ENCODE results near the gene USHBP1.

The USHBP1 gene

GRCh38 chr19:17240062-17240752 is 24.3 kb downstream of the USHBP1 start:
- DNase-seq (ENCODE audit: low read depth in 2 of 2): no peak

DNA sequence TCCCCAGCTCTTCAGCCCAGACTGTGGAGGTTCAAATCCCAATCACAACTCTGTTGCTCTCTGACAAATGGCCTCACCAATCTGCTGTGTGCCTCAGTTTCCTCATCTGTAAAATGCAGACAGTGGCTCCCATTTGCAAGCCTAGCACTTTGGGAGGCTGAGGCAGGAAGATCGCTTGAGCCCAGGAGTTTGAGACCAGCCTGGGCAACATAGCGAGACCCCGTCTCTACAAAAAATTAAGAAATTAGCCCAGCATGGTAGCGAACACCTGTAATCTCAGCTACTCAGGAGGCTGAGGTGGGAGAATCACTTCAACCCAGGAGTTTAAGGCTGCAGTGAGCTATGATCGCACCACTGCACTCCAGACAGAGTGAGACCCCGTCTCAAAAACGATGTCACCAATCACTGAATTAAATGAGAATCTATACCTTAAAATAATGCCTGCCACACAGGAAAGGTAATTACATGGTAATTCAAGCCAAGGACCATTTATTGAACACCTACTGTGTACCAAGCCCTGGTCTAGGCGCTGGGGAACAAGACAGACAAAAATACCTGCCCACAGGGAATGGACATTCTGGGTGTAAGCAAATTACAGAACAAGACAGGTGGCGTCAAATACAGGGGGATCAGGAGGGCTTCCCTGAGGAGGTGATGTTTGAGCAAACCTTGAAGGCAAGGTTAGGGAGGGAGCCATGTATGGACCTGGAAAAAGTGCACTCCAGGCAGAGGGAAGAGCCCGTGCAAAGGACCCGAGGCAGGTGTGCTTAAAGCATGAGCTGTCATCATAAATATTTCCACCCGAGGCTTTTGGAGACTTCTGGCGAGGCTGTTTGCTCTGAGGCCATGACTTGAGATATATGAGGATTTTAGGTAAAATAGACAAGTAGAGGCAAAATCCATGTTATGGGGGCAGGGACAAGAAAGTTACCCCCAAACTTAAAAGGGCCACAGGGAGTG is 26.5 kb downstream of the USHBP1 start:
- DNase-seq (ENCODE audit: low read depth in 2 of 2): no peak

- no peak for DNase-seq (ENCODE audit: low read depth in 2 of 2)
Measured at GRCh38 chr19:17236811-17237543, 27.6 kb downstream of the USHBP1 start.

DNA sequence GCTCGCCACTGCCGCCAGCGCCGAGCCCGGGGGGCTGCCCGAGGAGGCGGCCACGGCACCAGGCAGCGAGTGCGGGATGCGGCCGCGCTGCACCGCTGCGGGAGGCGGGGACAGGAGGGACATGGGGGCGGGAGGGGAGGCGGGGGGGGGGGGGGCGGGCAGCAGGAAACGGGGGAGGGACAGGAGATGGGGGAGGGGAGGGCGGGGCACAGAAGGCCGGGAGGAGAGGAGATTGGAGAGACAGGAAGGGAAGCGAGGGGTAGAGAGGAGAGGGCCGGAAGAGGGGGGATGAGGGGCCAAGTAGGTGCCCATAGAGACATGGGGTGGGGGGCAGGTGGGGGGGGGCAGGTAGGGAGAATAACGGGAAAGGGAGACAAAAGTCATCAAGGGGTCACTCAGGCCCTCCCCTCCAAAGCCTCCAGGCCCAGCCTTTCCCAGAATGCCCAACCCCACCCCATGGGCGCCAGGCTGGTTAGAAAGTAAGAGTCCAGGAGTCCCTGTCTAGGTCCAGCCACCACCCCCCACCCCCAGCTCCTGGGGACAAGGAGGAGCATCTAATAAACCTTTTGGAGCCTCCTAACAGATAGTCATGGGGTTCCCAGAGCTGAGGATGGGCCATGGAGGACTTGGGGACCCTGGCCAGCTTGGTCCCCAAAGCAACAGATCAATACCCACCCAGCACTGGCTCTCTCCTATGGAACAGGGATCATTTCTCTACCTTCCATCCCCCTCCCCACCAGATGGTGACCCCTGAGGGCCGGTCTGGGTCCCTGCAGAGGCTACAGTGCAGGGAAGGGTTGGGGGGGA is 28.4 kb downstream of the USHBP1 start:
- DNase-seq (ENCODE audit: low read depth in 2 of 2): no peak

DNA sequence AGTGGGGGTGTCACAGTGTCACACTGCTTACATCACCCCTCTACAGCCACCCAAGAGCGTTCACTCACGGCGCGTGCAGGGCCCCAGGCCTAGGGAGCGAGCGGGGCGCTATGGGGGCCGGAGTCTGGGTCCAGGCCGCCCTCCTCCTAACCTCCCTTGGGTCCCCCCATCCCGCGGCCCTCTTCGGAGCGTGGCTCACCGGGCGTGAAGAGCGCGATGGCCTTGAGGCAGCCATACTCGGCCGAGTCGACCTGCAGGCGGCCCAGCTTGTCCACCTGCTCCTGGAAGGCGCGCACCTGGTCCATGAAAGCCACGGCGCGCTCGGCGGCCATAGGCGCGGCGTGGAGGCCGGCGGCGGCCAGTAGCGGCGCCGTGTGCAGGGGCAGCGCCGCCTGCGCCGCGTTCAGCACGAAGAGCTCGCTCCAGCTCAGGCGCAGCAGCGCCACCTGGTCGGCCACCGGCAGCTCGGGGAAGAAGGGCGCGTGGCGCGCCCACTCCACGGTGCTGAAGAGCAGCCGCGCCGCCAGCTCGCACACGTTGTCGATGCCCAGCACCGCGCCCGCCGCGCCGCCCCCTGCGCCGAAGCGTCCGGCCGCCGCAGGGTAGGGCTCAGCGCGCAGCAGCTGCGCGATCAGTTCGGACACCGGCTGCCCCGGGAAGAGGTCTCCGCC is 29.1 kb downstream of the USHBP1 start:
- peak; percentile 37 to 74 for DNase-seq (ENCODE audit: low read depth in 2 of 2)

GRCh38 chr19:17234911-17235299 is 29.6 kb downstream of the USHBP1 start:
- peak; percentile 15 to 50 for DNase-seq (ENCODE audit: low read depth in 2 of 2)

DNA sequence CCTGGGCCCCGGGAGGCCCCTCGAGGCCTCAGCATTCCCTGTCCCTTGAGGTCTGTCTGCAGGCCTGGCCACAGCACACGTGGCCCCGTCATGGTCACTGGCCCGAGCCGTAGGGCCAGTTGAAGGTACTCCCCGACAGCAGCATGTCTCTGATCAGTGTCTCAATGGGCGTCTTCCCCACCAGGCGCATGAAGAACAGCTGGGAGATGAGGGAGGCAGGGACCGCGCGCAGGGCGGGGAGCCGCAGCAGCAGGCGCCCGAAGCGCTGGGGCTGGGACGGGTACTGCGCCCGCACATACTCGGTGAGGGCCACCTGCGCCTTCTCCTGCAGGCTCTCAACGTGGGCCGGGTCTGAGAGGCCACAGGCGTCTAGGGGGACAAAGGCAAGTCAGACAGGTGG is 32.3 kb downstream of the USHBP1 start:
- no peak for DNase-seq (ENCODE audit: low read depth in 2 of 2)

- no peak for DNase-seq (ENCODE audit: low read depth in 2 of 2)
Measured at GRCh38 chr19:17229890-17230289, 34.7 kb downstream of the USHBP1 start.

DNA sequence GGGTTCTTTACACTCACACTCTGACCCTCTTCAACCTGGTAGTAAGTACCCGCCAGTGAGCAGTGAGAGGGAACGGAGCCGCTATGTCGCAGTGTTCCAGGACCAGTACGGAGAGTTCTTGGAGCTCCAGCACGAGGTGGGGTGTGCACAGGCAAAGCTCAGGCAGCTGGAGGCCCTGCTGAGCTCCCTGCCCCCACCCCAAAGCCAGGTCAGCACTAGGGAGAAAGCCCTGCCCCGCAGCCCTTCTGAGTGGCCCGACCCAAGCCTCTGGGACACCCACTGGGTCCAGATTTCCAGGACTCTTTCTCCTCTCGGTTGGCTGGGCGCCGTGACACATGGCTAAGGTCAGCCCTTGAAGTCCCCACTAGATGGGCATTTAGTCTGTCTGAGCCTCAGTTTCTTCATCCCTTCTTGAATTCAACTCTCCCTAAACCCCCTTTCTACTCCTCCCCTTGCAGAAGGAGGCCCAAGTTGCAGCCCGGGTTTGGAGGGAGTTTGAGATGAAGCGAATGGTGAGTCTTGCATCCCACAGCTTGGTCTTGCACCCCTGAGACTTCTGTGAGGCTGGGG is 36.7 kb downstream of the USHBP1 start:
- DNase-seq (ENCODE audit: low read depth in 2 of 2): no peak

GRCh38 chr19:17226002-17226933 is 38.3 kb downstream of the USHBP1 start, which contains the start of gene OCEL1:
TSS of gene OCEL1 (plus strand) at chr19:17226226. CDS start at chr19:17226248, 22 bp downstream.
- DNase-seq (ENCODE audit: low read depth in 2 of 2): peak; percentile 94 to 97

DNA sequence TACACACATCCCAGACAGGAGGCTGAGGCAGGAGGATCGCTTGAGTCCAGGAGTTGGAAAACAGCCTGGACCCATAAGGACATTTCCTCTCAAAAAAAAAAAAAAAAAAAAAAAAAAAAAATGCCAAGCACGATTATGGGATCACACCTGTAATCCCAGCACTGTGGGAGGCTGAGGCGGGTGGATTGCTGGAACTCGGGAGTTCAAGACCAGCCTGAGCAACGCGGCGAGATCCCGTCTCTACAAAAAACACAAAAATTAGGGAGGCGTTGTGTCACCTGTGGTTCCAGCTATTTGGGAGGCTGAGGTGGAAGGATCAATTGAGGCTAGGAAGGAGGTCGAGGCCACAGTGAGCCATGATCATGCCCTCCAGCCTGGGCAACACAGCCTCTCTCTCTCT is 39.5 kb downstream of the USHBP1 start:
- DNase-seq (ENCODE audit: low read depth in 2 of 2): no peak

- DNase-seq (ENCODE audit: low read depth in 2 of 2): no peak
Measured at GRCh38 chr19:17220207-17220758, 44.3 kb downstream of the USHBP1 start.

GRCh38 chr19:17219286-17219685 is 45.3 kb downstream of the USHBP1 start:
- no peak for DNase-seq (ENCODE audit: low read depth in 2 of 2)

GRCh38 chr19:17216058-17216670 is 48.4 kb downstream of the USHBP1 start:
- DNase-seq (ENCODE audit: low read depth in 2 of 2): no peak

DNA sequence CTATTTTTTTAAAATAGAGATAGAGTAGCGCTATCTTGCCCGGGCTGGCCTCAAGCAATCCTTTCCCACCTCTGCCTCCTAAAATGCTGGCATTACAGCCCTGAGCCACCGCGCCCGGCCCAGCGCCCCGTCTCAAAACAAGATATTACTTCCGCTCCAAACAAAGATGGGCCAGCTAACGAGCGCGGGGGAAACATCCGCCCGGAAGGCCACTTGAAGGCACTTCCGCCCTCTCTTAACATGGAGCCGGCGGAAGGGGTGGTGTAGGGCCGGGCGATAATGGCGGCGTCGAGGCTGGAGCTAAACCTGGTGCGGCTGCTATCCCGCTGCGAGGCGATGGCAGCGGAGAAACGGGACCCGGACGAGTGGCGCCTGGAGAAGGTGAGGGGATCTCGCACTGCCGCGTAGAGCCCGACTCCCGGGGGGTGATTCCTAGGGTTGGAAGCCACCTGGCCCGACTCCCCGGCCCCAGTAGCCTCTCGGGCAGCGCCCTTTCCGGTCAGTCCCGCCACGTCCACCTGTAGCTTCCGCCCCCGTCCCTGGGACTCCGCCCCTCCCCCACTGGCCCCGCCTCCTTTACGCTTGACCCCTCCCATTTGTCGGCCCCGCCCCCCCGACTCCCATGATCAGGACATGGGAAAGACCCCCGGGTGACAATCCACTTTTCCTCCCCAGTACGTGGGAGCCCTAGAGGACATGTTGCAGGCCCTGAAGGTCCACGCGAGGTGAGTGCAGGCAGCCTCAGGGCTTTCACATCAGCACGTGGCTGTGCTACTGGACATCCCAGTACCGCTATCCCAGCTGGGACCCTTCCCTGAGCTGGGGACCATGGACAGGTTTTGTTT is 49.2 kb downstream of the USHBP1 start, which contains the start of gene USE1:
Gene USE1, plus strand, starts transcription at position 231 of the 845 bp plus-strand sequence. Its CDS starts 49 bp downstream, at position 280.
- DNase-seq (ENCODE audit: low read depth in 2 of 2): peak; percentile 75 to 81

DNA sequence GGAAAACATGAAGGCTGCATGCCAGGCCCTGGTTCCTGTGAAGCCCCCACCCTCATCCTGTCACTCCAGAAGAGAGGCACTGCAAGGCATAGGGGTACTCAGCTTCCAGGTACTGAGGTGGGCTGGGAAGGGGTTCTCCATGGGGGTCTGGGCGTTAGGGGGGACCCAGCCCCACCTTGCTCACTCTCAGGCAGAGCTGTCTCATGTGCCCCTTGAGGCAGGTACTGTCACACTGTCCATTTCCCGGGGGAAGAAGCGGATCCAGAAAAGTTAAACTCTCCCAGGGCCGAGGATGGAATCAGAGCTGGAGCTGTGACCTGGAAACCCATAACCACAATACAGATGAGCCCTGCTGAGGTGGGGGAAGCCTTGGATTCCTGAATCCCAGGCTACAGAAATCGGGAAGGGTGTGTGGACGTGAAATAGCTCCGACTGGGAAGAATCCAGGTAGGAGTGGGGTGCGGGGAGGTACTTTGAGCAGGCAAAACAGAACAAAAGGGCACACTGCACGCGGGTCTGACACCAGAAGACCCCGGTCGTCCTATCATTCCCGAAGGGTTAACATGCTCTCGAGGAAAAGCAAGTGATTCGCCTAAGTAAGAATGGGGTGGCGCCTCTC is 49.9 kb downstream of the USHBP1 start:
- no peak for DNase-seq (ENCODE audit: low read depth in 2 of 2)

- DNase-seq (ENCODE audit: low read depth in 2 of 2): no peak
Measured at GRCh38 chr19:17213334-17213733, 51.2 kb downstream of the USHBP1 start.
